GM23248 (cell line): ENCODE measurements around the gene GRM6.

Source experiments
- EZH2 ChIP-seq: fragments of 200-600 bp; sonication (generic); IDR thresholded peaks from 2 replicates; pipeline ENCODE4 v1.6.1; 2018; ENCODE audit warnings: antibody characterized with exemption, mild to moderate bottlenecking; ENCODE audit not compliant: insufficient read depth, poor library complexity, severe bottlenecking
- EZH2phosphoT487 ChIP-seq: fragments of 200-600 bp; sonication (generic); IDR thresholded peaks from 2 replicates; pipeline ENCODE4 v1.6.1; 2018; ENCODE audit warnings: antibody characterized with exemption, moderate library complexity, mild to moderate bottlenecking, low read depth; ENCODE audit not compliant: insufficient read depth

- no peak for TF ChIP-seq EZH2
- no peak for TF ChIP-seq EZH2phosphoT487
These were observed 8.7 kb downstream of the GRM6 start for GRCh38 chr5:178986326-178986960.
